Thyroid gland (tissue), 4 donors: ENCODE measurements around the gene B4GALNT3.

Experiments
- POLR2A ChIP-seq, 2 donors: fragments of 450-650 bp; IDR thresholded peaks; one replicate each; pipeline ENCODE4 v1.6.1; 2017; ENCODE audit warnings: antibody characterized with exemption in 2 of 2, mild to moderate bottlenecking in 2 of 2, moderate library complexity in 1 of 2
- TF ChIP-seq, protein P1 (sequence below), 6 experiments: fragments of 200-600 bp in 3 of 6; fragments of 450-650 bp in 3 of 6; sonication (generic) in 3 of 6; IDR thresholded peaks; one replicate each; pipeline ENCODE4 v1.5.1; 2016 to 2019; ENCODE audit warnings: antibody characterized with exemption in 6 of 6, mild to moderate bottlenecking in 2 of 6, inconsistent platforms in 1 of 6, moderate library complexity in 1 of 6

DNA sequence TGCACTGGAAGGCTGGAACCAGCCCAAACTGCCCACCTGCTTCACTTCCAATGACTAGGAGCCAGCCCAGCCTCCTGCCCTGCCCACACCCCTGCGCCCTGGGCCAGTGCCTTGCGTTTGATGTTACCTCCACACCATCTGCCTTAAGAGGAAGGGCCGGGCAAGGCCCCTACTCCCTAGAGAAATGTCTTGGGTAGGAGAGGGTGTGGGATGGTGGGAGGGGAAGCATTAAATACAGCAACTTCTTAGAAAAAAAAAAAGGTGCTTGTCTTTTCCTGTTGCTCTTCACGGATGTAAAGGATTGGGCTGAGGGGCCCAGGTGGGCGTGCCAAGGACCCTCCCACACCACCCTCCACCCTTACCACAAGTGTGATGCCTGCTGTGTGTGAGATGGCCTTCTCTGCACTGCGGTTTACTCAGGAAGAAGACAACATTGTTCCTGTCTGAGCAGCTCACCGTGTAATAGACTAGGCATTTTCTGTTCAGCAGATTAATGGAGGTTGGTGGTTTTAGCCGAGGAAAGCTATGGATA is 103.6 kb downstream of the B4GALNT3 start:
- TF ChIP-seq, protein P1, sequence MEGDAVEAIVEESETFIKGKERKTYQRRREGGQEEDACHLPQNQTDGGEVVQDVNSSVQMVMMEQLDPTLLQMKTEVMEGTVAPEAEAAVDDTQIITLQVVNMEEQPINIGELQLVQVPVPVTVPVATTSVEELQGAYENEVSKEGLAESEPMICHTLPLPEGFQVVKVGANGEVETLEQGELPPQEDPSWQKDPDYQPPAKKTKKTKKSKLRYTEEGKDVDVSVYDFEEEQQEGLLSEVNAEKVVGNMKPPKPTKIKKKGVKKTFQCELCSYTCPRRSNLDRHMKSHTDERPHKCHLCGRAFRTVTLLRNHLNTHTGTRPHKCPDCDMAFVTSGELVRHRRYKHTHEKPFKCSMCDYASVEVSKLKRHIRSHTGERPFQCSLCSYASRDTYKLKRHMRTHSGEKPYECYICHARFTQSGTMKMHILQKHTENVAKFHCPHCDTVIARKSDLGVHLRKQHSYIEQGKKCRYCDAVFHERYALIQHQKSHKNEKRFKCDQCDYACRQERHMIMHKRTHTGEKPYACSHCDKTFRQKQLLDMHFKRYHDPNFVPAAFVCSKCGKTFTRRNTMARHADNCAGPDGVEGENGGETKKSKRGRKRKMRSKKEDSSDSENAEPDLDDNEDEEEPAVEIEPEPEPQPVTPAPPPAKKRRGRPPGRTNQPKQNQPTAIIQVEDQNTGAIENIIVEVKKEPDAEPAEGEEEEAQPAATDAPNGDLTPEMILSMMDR (IDR thresholded peaks at IDR 0.05): no peak
- no peak for TF ChIP-seq POLR2A (IDR thresholded peaks at IDR 0.05)
